GM12878 (cell line): ENCODE measurements around the gene MRPS35. TPM values are rescaled to one million over a fixed set of nuclear protein-coding genes. Genes with fewer than 3 reads are reported as not detected.

Experiments
- ATAC-seq: fragments of 200-7000 bp; cut with Tn5 transposase; 3 replicates; pipeline ENCODE4 v1.9.1; 2020; ENCODE audit warnings: mild to moderate bottlenecking, moderate library complexity
- BruUV-seq: library from RNA; stranded (reverse); fragments of 400-500 nt; replicated peaks from 2 replicates; lab custom pipeline; 2021; lab: Mats Ljungman, UMichigan
- CTCF ChIA-PET: fragments of 300-600 bp; sonication (Branson Sonifier 250); formaldehyde crosslinking; extraction: SDS; loops from one replicate; lab custom pipeline; 2021; ENCODE audit warnings: inconsistent platforms; lab: Yijun Ruan, JAX
- POLR2A ChIA-PET: fragments of 350-600 bp; formaldehyde crosslinking; extraction: SDS; loops from one replicate; lab custom pipeline; 2021; ENCODE audit warnings: inconsistent platforms; lab: Charles Lee
- RAD21 ChIA-PET: fragments of 300-600 bp; sonication (Branson Sonifier 250); formaldehyde crosslinking; loops from one replicate; lab custom pipeline; 2023; ENCODE audit warnings: antibody characterized with exemption; ENCODE audit not compliant: unreplicated experiment; lab: Charles Lee
- SMC1A ChIA-PET: fragments of 300-600 bp; sonication (Branson Sonifier 250); formaldehyde crosslinking; loops from one replicate; lab custom pipeline; 2023; ENCODE audit not compliant: unreplicated experiment, uncharacterized antibody; lab: Charles Lee
- DNase-seq: peaks from one replicate; pipeline ENCODE4 v3.0.0-alpha.2; 2011; ENCODE audit warnings: low read depth, low spot score
- FAIRE-seq: peaks from 3 replicates; lab custom pipeline; 2011; peaks lifted over from hg19 to GRCh38; lab: Jason Lieb, UNC
- H2AFZ ChIP-seq: 2 replicates; pipeline ENCODE4 v1.6.0; 2011; ENCODE audit warnings: low read depth, low read length, control low read depth; ENCODE audit not compliant: control insufficient read depth
- H3K27ac ChIP-seq: 2 replicates; pipeline ENCODE4 v1.5.1; 2011; ENCODE audit warnings: control low read depth; ENCODE audit not compliant: control insufficient read depth, insufficient read depth
- H3K27me3 ChIP-seq, 2 experiments: replicated peaks in 1 of 2; 2 replicates each; pipeline versions ENCODE4 v1.6.0 to v1.6.1; 2011; ENCODE audit warnings: low read length in 1 of 2; ENCODE audit not compliant: control insufficient read depth in 2 of 2, insufficient read depth in 2 of 2
- H3K36me3 ChIP-seq, 2 experiments: 2 replicates each; pipeline ENCODE4 v1.5.1; 2011; ENCODE audit warnings: low read length in 1 of 2; ENCODE audit not compliant: control insufficient read depth in 2 of 2, insufficient read depth in 2 of 2
- H3K4me1 ChIP-seq: 2 replicates; pipeline ENCODE4 v1.6.1; 2011; ENCODE audit warnings: mild to moderate bottlenecking, low read length, moderate library complexity, mixed read lengths; ENCODE audit not compliant: control insufficient read depth, insufficient read depth
- H3K4me2 ChIP-seq: 2 replicates; pipeline ENCODE4 v1.6.0; 2011; ENCODE audit warnings: control low read depth; ENCODE audit not compliant: control insufficient read depth, insufficient read depth
- H3K4me3 ChIP-seq: fragments of 200-600 bp; sonication (generic); 2 replicates; pipeline ENCODE4 v1.5.1; 2016
- H3K79me2 ChIP-seq: 2 replicates; pipeline ENCODE4 v1.6.0; 2011; ENCODE audit warnings: low read length; ENCODE audit not compliant: control insufficient read depth, insufficient read depth
- H3K9ac ChIP-seq: 2 replicates; pipeline ENCODE4 v1.8.0; 2011; ENCODE audit warnings: low read length, control low read depth, mixed read lengths; ENCODE audit not compliant: control insufficient read depth, insufficient read depth
- H3K9me3 ChIP-seq: replicated peaks from 3 replicates; pipeline ENCODE4 v1.5.1; 2011; ENCODE audit warnings: mild to moderate bottlenecking, low read length; ENCODE audit not compliant: control insufficient read depth, insufficient read depth
- H4K20me1 ChIP-seq: 2 replicates; pipeline ENCODE4 v1.6.0; 2011; ENCODE audit not compliant: control insufficient read depth, insufficient read depth
- MEF2A ChIP-seq: IDR thresholded peaks from 2 replicates; pipeline ENCODE4 v1.6.1; 2011; ENCODE audit warnings: low read depth, mild to moderate bottlenecking, low read length, moderate library complexity; ENCODE audit not compliant: insufficient read depth
- NFYA ChIP-seq: IDR thresholded peaks from 2 replicates; pipeline ENCODE4 v1.6.1; 2011; ENCODE audit warnings: low read depth, mild to moderate bottlenecking, low read length, improper control_type of control experiment, borderline replicate concordance
- RFX5 ChIP-seq: IDR thresholded peaks from 2 replicates; pipeline ENCODE4 v1.6.1; 2011; ENCODE audit warnings: low read depth, low read length, improper control_type of control experiment
- TARDBP ChIP-seq: IDR thresholded peaks from 2 replicates; pipeline ENCODE4 v1.6.1; 2016; ENCODE audit warnings: borderline replicate concordance
- ZSCAN29 ChIP-seq: fragments of 450-650 bp; IDR thresholded peaks from 2 replicates; pipeline ENCODE4 v1.6.1; 2017; ENCODE audit warnings: mild to moderate bottlenecking, moderate library complexity
- WGBS: methylation state at CpG from one replicate; pipeline ENCODE4 v1.1.6; 2016; ENCODE audit warnings: low lambda C conversion rate; ENCODE audit not compliant: insufficient replicate concordance, insufficient coverage; ENCODE audit errors: missing lambda C conversion rate; 5-methylcytosine and 5-hydroxymethylcytosine counted together
- in situ Hi-C: fragments of 300-500 bp; cut with MboI; formaldehyde crosslinking; loops from 9 replicates; pipeline ENCODE4 v1.14.3; 2018; ENCODE audit warnings: mixed read lengths
- intact Hi-C: fragments of 100-400 bp; cut with micrococcal nuclease; formaldehyde crosslinking; loops from one replicate; pipeline ENCODE4 v1.14.2; 2022; ENCODE audit not compliant: unreplicated experiment
- polyA plus RNA-seq, 11 experiments: library from polyadenylated mRNA; depleted of rRNA in 4 of 11; unstranded in 6 of 11; stranded (reverse) in 5 of 11; fragments of >200 nt; fragmentation: Nextera tagmentation in 4 of 11; fragmentation: Illumina TruSeq in 1 of 11; extraction: Ambion mirVana in 4 of 11; extraction: Trizol in 1 of 11; gene quantifications; 1 replicate in 1 of 11; 2 replicates in 10 of 11; pipeline versions ENCODE4 v1.2.1 to v1.2.3, GENCODE V29; 2011 to 2016; ENCODE audit warnings: inconsistent platforms in 2 of 11, missing spikeins in 2 of 11, low read depth in 1 of 11
- total RNA-seq, 4 experiments: library from RNA; depleted of rRNA in 3 of 4; stranded (reverse); fragments of >200 nt in 3 of 4; fragmentation: Illumina TruSeq in 1 of 4; extraction: Trizol in 1 of 4; gene quantifications; 2 replicates each; pipeline versions ENCODE4 v1.2.1 to v1.2.3, GENCODE V29; 2013 to 2021
- TF ChIP-seq, protein P1 (sequence below): IDR thresholded peaks from 2 replicates; pipeline ENCODE4 v1.6.1; 2012; ENCODE audit warnings: mild to moderate bottlenecking, low read depth, low read length
- TF ChIP-seq, protein P2 (sequence below): fragments of 450-650 bp; formaldehyde crosslinking; IDR thresholded peaks from 2 replicates; pipeline ENCODE4 v1.4.0; 2020; ENCODE audit warnings: mild to moderate bottlenecking, moderate library complexity

The MRPS35 gene
- total and polyA plus RNA-seq, 10 of the 15 experiments (the other 5 are each of a cell fraction or from before 2014, with no cell fraction given), result 45.7 to 111 (median 67.1) TPM

DNA sequence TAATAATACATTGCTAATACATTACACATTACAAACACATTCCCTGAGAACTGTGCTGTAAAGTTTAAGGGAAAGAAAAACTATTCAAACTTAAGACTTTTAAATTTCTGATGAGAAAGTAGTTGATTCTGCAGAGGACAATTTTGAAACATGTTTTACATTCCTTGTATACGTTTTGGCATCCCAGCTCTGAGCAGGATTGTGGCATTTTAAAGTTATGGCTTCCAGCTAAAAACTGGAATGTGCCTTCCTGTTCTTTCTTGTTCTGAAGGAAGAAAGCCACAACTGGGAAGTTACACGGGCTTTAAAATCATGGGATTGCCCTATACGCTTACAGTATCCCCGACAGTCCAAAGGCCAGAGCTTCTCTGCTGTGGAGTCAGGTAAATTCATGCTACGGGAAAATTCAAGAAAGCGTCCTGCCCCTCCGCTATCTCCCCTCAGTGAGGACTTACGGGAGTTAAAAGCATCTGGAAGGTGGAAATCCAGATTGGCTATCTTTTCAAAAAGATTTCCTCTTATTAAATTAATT, 58.6 kb downstream of the MRPS35 start:
- intact Hi-C loops (no loop called here), in situ Hi-C loops (no loop called here)
- FAIRE-seq (no peak), ATAC-seq (no peak), DNase-seq (no peak)
- Histone ChIP-seq H3K4me3 (no peak overlapping the region), H2AFZ (no peak overlapping the region), H3K79me2 (no peaks in the 10 kb centered on the region), H3K27ac (no peak overlapping the region), H3K36me3 (no peaks in the 10 kb centered on the region), H4K20me1 (no peaks in the 10 kb centered on the region), H3K9me3 (no peaks in the 10 kb centered on the region), H3K4me2 (no peak overlapping the region), H3K27me3 (no peaks in the 10 kb centered on the region), H3K4me1 (peaks cover 9% of the 10 kb centered on the region; the same call in 1 of the 2 replicates), H3K9ac (no peak overlapping the region)
- SMC1A ChIA-PET, result no interaction called here
- TF ChIP-seq RFX5, result no peak
- TF ChIP-seq ZSCAN29, result no peak
- TF ChIP-seq NFYA, result no peak
- TF ChIP-seq TARDBP, result no peak
- TF ChIP-seq, protein P1, sequence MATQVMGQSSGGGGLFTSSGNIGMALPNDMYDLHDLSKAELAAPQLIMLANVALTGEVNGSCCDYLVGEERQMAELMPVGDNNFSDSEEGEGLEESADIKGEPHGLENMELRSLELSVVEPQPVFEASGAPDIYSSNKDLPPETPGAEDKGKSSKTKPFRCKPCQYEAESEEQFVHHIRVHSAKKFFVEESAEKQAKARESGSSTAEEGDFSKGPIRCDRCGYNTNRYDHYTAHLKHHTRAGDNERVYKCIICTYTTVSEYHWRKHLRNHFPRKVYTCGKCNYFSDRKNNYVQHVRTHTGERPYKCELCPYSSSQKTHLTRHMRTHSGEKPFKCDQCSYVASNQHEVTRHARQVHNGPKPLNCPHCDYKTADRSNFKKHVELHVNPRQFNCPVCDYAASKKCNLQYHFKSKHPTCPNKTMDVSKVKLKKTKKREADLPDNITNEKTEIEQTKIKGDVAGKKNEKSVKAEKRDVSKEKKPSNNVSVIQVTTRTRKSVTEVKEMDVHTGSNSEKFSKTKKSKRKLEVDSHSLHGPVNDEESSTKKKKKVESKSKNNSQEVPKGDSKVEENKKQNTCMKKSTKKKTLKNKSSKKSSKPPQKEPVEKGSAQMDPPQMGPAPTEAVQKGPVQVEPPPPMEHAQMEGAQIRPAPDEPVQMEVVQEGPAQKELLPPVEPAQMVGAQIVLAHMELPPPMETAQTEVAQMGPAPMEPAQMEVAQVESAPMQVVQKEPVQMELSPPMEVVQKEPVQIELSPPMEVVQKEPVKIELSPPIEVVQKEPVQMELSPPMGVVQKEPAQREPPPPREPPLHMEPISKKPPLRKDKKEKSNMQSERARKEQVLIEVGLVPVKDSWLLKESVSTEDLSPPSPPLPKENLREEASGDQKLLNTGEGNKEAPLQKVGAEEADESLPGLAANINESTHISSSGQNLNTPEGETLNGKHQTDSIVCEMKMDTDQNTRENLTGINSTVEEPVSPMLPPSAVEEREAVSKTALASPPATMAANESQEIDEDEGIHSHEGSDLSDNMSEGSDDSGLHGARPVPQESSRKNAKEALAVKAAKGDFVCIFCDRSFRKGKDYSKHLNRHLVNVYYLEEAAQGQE, result no peak
- TF ChIP-seq, protein P2, sequence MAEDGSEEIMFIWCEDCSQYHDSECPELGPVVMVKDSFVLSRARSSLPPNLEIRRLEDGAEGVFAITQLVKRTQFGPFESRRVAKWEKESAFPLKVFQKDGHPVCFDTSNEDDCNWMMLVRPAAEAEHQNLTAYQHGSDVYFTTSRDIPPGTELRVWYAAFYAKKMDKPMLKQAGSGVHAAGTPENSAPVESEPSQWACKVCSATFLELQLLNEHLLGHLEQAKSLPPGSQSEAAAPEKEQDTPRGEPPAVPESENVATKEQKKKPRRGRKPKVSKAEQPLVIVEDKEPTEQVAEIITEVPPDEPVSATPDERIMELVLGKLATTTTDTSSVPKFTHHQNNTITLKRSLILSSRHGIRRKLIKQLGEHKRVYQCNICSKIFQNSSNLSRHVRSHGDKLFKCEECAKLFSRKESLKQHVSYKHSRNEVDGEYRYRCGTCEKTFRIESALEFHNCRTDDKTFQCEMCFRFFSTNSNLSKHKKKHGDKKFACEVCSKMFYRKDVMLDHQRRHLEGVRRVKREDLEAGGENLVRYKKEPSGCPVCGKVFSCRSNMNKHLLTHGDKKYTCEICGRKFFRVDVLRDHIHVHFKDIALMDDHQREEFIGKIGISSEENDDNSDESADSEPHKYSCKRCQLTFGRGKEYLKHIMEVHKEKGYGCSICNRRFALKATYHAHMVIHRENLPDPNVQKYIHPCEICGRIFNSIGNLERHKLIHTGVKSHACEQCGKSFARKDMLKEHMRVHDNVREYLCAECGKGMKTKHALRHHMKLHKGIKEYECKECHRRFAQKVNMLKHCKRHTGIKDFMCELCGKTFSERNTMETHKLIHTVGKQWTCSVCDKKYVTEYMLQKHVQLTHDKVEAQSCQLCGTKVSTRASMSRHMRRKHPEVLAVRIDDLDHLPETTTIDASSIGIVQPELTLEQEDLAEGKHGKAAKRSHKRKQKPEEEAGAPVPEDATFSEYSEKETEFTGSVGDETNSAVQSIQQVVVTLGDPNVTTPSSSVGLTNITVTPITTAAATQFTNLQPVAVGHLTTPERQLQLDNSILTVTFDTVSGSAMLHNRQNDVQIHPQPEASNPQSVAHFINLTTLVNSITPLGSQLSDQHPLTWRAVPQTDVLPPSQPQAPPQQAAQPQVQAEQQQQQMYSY (CRISPR knock-in tag), result no peak
- TF ChIP-seq MEF2A, result no peak
- POLR2A ChIA-PET, result no interaction called here
- 80% methylated on average over 8 of the region's 8 CpGs for WGBS
- no TSS peak for BruUV-seq
- RAD21 ChIA-PET, result no interaction called here
- CTCF ChIA-PET, result interaction anchor here (1.5 kb wide), 1 partner anchor 36 kb away, joined by 4 read pairs; no protein-coding TSS in a partner anchor
